Ovary (tissue), 3 donors: Measurements from ENCODE around the gene SNTB2.

ENCODE experiments used
- CTCF ChIP-seq, 3 donors: fragments of 450-650 bp in 2 of 3; fragments of 200-600 bp in 1 of 3; IDR thresholded peaks; one replicate each; pipeline versions ENCODE4 v1.5.1 to v1.8.0; 2016 to 2022; ENCODE audit warnings: antibody characterized with exemption in 3 of 3, mild to moderate bottlenecking in 1 of 3
- POLR2A ChIP-seq: fragments of 450-650 bp; IDR thresholded peaks from one replicate; pipeline ENCODE4 v1.6.1; 2017; ENCODE audit warnings: antibody characterized with exemption, mild to moderate bottlenecking, moderate library complexity
- donor health status: DM: no; HTN: no; CAD: no.

DNA sequence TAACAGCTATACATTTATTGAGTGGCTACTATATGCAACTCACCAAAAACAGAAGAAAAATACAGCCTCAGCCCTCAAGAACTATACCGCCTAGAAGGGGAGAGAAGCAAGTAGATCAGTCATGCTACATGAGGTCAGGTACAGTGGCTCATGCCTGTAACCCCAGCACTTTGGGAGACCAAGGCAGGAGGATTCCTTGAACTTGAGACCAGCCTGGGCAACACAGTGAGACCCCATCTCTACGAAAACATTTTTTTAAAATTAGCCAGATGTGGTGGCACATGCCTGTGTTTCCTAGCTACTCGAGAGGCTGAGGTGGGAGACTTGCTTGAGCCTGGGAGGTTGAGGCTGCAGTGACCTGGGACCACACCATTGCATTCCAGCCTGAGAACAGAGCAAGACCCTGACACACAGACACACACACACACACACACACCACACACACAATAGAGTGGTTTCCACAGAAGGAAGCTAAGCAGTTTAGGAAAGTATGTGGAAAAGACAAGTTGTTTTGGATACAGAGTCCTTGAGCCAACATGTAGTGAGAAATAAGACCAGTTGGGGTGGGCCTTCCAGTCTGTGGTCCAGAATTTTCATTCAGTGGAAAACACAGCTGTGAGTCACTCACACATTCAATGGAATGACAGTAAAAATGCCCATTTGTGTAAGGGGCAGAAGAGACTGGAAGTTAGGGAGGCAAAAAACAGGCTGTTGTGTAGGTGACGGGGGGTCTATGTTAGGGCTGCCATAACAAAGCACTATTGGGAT, 10.7 kb upstream of the SNTB2 start:
- TF ChIP-seq CTCF (IDR thresholded peaks at IDR 0.05): no peak
- TF ChIP-seq POLR2A: no peak
